Measurements from ENCODE around the gene NUTM1.

DNA sequence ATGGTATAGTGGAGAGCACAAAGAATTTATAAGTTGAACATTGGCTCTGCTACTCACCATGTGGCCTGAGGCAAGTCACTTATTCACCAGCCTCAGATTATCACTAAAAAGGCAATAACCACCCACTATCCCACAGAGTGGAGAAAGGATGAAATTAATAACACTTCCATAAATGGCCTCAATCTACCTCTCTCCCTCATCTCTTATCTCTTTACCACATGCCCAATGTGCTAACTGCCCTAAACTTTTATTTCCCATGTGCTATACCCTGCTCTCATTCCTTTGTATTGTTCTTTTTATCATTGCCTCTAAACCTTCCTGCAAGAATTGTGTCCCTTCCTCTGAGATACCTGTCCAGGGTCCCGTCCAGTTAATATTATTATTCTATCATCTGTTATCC lies 31.6 kb upstream of the NUTM1 start:
- no peak for TF ChIP-seq POLR2A (IDR thresholded peaks at IDR 0.05; ENCODE audit: low read depth, low read length)
- no peak for TF ChIP-seq POLR2AphosphoS5 (IDR thresholded peaks at IDR 0.05; ENCODE audit: low read depth, low read length)
- no peak for TF ChIP-seq TAF1 (IDR thresholded peaks at IDR 0.05; ENCODE audit: borderline replicate concordance, low read depth, low read length)
